ENCODE measurements around the gene ZNF611. TPM values are rescaled to one million over a fixed set of nuclear protein-coding genes. Genes with fewer than 3 reads are reported as not detected.
A peak's percentile ranks its signal among the peaks of the same experiment; 100 is the strongest.
"Not testable (repeated sequence)": the region's sequence is repeated elsewhere in the genome, so short reads cannot be mapped to it uniquely, and the experiment has no call there.

The ZNF611 gene
- polyA plus RNA-seq (2.8 to 2.9 TPM (median 2.9 TPM) in 3 replicates), polyA minus RNA-seq (3.2 to 15.9 TPM (median 8.4 TPM) in 3 replicates)
- 3.1 TPM for polyA plus RNA-seq (2011; ENCODE audit: low read depth)
- polyA plus RNA-seq (2011; cell fraction: cytosol; rRNA removed), result 1.2 and 2.7 TPM in 2 replicates
- polyA plus RNA-seq (2011; cell fraction: nucleus; rRNA removed), result 5.7 and 5.8 TPM in 2 replicates
- 1.8 and 3.4 TPM in 2 replicates for polyA plus RNA-seq (2012; ENCODE audit: low replicate concordance)
- 3.1 TPM for polyA minus RNA-seq (2011; cell fraction: cytosol; rRNA and poly(A)+ RNA removed)
- polyA minus RNA-seq (2011; cell fraction: nucleus; rRNA and poly(A)+ RNA removed), result 7.3 and 14.6 TPM in 2 replicates

GRCh38 chr19:52734893-52735661 is at the start of gene ZNF611:
ZNF611 (minus strand) TSS chr19:52735044; CDS start chr19:52715894, 19,150 bp downstream.
- H3K9me3 ChIP-seq (ENCODE audit: control insufficient read depth, low read depth, low read length), result no peaks in the 10 kb centered on the region
- peak within 1 kb of the TSS; percentile 60 to 89 (median 88) for H3K4me3 ChIP-seq (ENCODE audit: control insufficient read depth in 2 of 3, extremely low read depth in 1 of 3, insufficient read depth in 2 of 3, low read depth in 1 of 3, low read length in 3 of 3)
- no peaks in the 10 kb centered on the region for H3K36me3 ChIP-seq (ENCODE audit: control insufficient read depth in 2 of 2, extremely low read depth in 1 of 2, insufficient read depth in 2 of 2, low read length in 2 of 2)
- no peaks in the 10 kb centered on the region for H3K4me1 ChIP-seq (ENCODE audit: control insufficient read depth, extremely low read depth, insufficient read depth, low read length)
- peaks cover 4% of the 10 kb centered on the region for H3K79me2 ChIP-seq (ENCODE audit: control insufficient read depth, insufficient read depth, low read length)
- dilution Hi-C loops (cut with MboI; ENCODE audit: extremely low pct_ligation_motif_present, low sequenced_read_pairs), result no loop called here
- H2AFZ ChIP-seq (ENCODE audit: control insufficient read depth, low read length), result peak within 1 kb of the TSS; percentile 95
- H3K27me3 ChIP-seq (ENCODE audit: control insufficient read depth, extremely low read depth, insufficient read depth, low read length), result no peaks in the 10 kb centered on the region
- peak within 1 kb of the TSS; percentile 91 for H3K27ac ChIP-seq (ENCODE audit: control insufficient read depth, insufficient read depth, low read length)
- H3K9me1 ChIP-seq (ENCODE audit: control insufficient read depth, extremely low read depth, insufficient read depth, low read length), result no peaks in the 10 kb centered on the region
- TF ChIP-seq EZH2 (IDR thresholded peaks at IDR 0.05; ENCODE audit: low read length), result no peak
- peak; percentile 46 to 81 (median 50) for TF ChIP-seq CTCF (optimal IDR thresholded peaks at IDR 0.05 in 1 of 3, IDR thresholded peaks at IDR 0.05 in 1 of 3, conservative IDR thresholded peaks at IDR 0.05 in 1 of 3; ENCODE audit: extremely low read depth in 1 of 3, insufficient read depth in 2 of 3, low read length in 3 of 3)
- H3K4me2 ChIP-seq (ENCODE audit: control insufficient read depth, extremely low read depth, insufficient read depth, low read depth, low read length), result peak within 1 kb of the TSS; percentile 87
- H3K9ac ChIP-seq (ENCODE audit: control insufficient read depth, extremely low read depth, insufficient read depth, low read length), result peak within 1 kb of the TSS; percentile 94
- FAIRE-seq, result no peak
- DNase-seq (ENCODE audit: low read depth, low spot score), result peak; percentile 82
- H4K20me1 ChIP-seq (ENCODE audit: control insufficient read depth, extremely low read depth, insufficient read depth, low read length), result no peaks in the 10 kb centered on the region

GRCh38 chr19:52782864-52783263 is 48.0 kb upstream of the ZNF611 start:
- FAIRE-seq; H2AFZ ChIP-seq (ENCODE audit: control insufficient read depth, low read length); H3K4me1 ChIP-seq (ENCODE audit: control insufficient read depth, extremely low read depth, insufficient read depth, low read length); H3K9me1 ChIP-seq (ENCODE audit: control insufficient read depth, extremely low read depth, insufficient read depth, low read length); H3K79me2 ChIP-seq (ENCODE audit: control insufficient read depth, insufficient read depth, low read length); H3K4me2 ChIP-seq (ENCODE audit: control insufficient read depth, extremely low read depth, insufficient read depth, low read depth, low read length); DNase-seq (ENCODE audit: low read depth, low spot score); H3K36me3 ChIP-seq (ENCODE audit: control insufficient read depth in 2 of 2, extremely low read depth in 1 of 2, insufficient read depth in 2 of 2, low read length in 2 of 2); H4K20me1 ChIP-seq (ENCODE audit: control insufficient read depth, extremely low read depth, insufficient read depth, low read length); H3K27me3 ChIP-seq (ENCODE audit: control insufficient read depth, extremely low read depth, insufficient read depth, low read length); H3K9me3 ChIP-seq (ENCODE audit: control insufficient read depth, low read depth, low read length); H3K27ac ChIP-seq (ENCODE audit: control insufficient read depth, insufficient read depth, low read length); H3K4me3 ChIP-seq (ENCODE audit: control insufficient read depth in 2 of 3, extremely low read depth in 1 of 3, insufficient read depth in 2 of 3, low read depth in 1 of 3, low read length in 3 of 3); H3K9ac ChIP-seq (ENCODE audit: control insufficient read depth, extremely low read depth, insufficient read depth, low read length); dilution Hi-C loops (cut with MboI; ENCODE audit: extremely low pct_ligation_motif_present, low sequenced_read_pairs): not testable (repeated sequence)

All from keratinocyte (primary cell).